Peyer's patch (tissue), 4 donors: ENCODE results near the gene NFKBIE. TPM values are rescaled to one million over a fixed set of nuclear protein-coding genes. Genes with fewer than 3 reads are reported as not detected.

Experiments used
- DNase-seq, 3 donors: peaks; one replicate each; pipeline ENCODE4 v3.0.0-alpha.2; 2017 to 2019
- H3K27ac ChIP-seq, 4 donors: fragments of 200-600 bp; sonication (generic); one replicate each; pipeline ENCODE4 v1.5.1; 2016 to 2019
- H3K27me3 ChIP-seq, 2 donors: fragments of 200-600 bp; sonication (generic); one replicate each; pipeline ENCODE4 v1.5.1; 2019
- H3K36me3 ChIP-seq, 3 donors: fragments of 200-600 bp; sonication (generic); one replicate each; pipeline ENCODE4 v1.5.1; 2016 to 2019
- H3K4me1 ChIP-seq, 4 donors: fragments of 200-600 bp; sonication (generic); one replicate each; pipeline ENCODE4 v1.5.1; 2016 to 2019
- H3K4me3 ChIP-seq, 4 donors: fragments of 200-600 bp; sonication (generic); 1 replicate in 3 of 4; 2 replicates in 1 of 4; pipeline ENCODE4 v1.5.1; 2016 to 2019; ENCODE audit warnings: mild to moderate bottlenecking in 1 of 4
- H3K9me3 ChIP-seq, 4 donors: fragments of 200-600 bp; sonication (generic); one replicate each; pipeline ENCODE4 v1.5.1; 2016 to 2019; ENCODE audit warnings: mild to moderate bottlenecking in 1 of 4
- CTCF ChIP-seq, 6 experiments: fragments of 450-650 bp in 4 of 6; fragments of 200-600 bp in 2 of 6; sonication (generic) in 1 of 6; IDR thresholded peaks; one replicate each; pipeline ENCODE4 v1.5.1; 2017 to 2019; ENCODE audit warnings: antibody characterized with exemption in 6 of 6, mild to moderate bottlenecking in 3 of 6, moderate library complexity in 1 of 6
- POLR2A ChIP-seq, 2 donors: fragments of 450-650 bp; IDR thresholded peaks; one replicate each; pipeline ENCODE4 v1.5.1; 2017; ENCODE audit warnings: antibody characterized with exemption in 2 of 2, mild to moderate bottlenecking in 2 of 2, moderate library complexity in 2 of 2
- total RNA-seq, 4 donors: library from RNA; depleted of rRNA; stranded (reverse); fragments of >200 nt; gene quantifications; one replicate each; pipeline ENCODE4 v1.1.0, GENCODE V29; 2016

The NFKBIE gene
- total RNA-seq, 4 donors from 2014 or later, result 16.9 to 36.3 (median 24.9) TPM

GRCh38 chr6:44275749-44276648 is 10.6 kb upstream of the NFKBIE start:
- H3K4me1 ChIP-seq, result peaks cover 0 to 12% (median 3%) of the 10 kb centered on the region in 4 donors
- H3K36me3 ChIP-seq, result no peaks in the 10 kb centered on the region
- peaks cover 0 to 20% of the 10 kb centered on the region in 2 donors for H3K27me3 ChIP-seq
- TF ChIP-seq POLR2A (IDR thresholded peaks at IDR 0.05) (no peak), CTCF (IDR thresholded peaks at IDR 0.05) (no peak)
- no peak for DNase-seq
- no peaks in the 10 kb centered on the region for H3K9me3 ChIP-seq
- H3K4me3 ChIP-seq, result peak overlapping the region; percentile 5 to 41 (median 34)
- H3K27ac ChIP-seq, result no peak overlapping the region

DNA sequence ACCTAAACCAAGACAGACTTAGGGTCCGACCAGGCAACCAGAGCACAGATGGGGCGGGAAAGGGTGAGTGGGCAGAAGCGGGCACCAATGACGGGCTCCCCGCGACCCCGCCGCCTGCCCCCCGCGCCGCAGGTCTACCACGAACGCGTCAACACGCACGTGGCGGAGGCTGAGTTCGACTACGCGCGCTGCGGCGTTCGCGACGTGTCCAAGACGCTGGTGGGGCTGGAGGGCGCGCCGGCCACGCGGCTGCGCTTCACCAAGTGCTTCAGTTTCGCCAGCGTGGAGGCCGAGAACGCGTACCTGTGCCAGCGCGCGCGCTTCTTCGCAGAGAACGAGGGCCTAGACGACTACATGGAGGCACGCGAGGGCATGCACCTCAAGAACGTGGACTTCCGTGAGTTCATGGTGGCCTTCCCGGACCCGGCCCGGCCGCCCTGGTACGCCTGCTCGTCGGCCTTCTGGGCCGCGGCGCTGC is 10.0 kb upstream of the NFKBIE start:
- DNase-seq, result peak in 1 of 3 donors; percentile 32
- H3K4me3 ChIP-seq, result no peak overlapping the region
- peaks cover 0 to 14% (median 3%) of the 10 kb centered on the region in 4 donors for H3K4me1 ChIP-seq
- H3K27me3 ChIP-seq, result peaks cover 0 to 24% of the 10 kb centered on the region in 2 donors
- no peaks in the 10 kb centered on the region for H3K9me3 ChIP-seq
- no peaks in the 10 kb centered on the region for H3K36me3 ChIP-seq
- TF ChIP-seq POLR2A (IDR thresholded peaks at IDR 0.05) (no peak), CTCF (IDR thresholded peaks at IDR 0.05) (no peak)
- no peak overlapping the region for H3K27ac ChIP-seq

GRCh38 chr6:44273617-44274016 is 8.3 kb upstream of the NFKBIE start:
- Histone ChIP-seq H3K4me3 (no peak overlapping the region), H3K27me3 (peaks cover 0 to 32% of the 10 kb centered on the region in 2 donors), H3K36me3 (no peaks in the 10 kb centered on the region), H3K4me1 (peaks cover 0 to 21% (median 3%) of the 10 kb centered on the region in 4 donors), H3K9me3 (no peaks in the 10 kb centered on the region), H3K27ac (no peak overlapping the region)
- TF ChIP-seq POLR2A (IDR thresholded peaks at IDR 0.05) (no peak), CTCF (IDR thresholded peaks at IDR 0.05) (no peak)
- no peak for DNase-seq

DNA sequence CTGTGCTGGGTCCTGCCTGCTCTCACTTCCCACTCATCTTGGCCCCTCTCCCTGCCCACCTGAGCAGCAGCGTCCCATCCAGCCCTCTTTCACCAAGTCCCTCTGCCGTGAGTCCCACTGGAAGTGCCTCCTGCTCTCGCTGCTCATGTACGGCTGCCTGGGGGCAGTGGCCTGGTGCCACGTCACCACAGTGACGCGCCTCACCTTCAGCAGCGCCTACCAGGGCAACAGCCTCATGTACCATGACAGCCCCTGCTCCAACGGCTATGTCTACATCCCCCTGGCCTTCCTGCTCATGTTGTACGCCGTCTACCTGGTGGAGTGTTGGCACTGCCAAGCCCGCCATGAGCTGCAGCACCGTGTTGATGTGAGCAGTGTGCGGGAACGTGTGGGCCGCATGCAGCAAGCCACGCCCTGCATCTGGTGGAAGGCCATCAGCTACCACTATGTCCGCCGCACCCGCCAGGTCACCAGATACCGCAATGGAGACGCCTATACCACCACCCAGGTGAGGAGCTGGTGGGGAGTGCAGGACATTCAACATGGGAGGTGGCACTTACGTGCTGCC is 7.7 kb upstream of the NFKBIE start:
- TF ChIP-seq POLR2A (IDR thresholded peaks at IDR 0.05), result no peak
- TF ChIP-seq CTCF (IDR thresholded peaks at IDR 0.05), result no peak
- peaks cover 0 to 21% (median 3%) of the 10 kb centered on the region in 4 donors for H3K4me1 ChIP-seq
- H3K36me3 ChIP-seq, result no peaks in the 10 kb centered on the region
- H3K27me3 ChIP-seq, result peaks cover 0 to 32% of the 10 kb centered on the region in 2 donors
- H3K27ac ChIP-seq, result no peak overlapping the region
- H3K9me3 ChIP-seq, result no peaks in the 10 kb centered on the region
- no peak for DNase-seq
- no peak overlapping the region for H3K4me3 ChIP-seq

GRCh38 chr6:44272529-44272928 is 7.2 kb upstream of the NFKBIE start:
- H3K9me3 ChIP-seq, result no peaks in the 10 kb centered on the region

More at GRCh38 chr6:44272529-44272928, 7.2 kb upstream of the NFKBIE start:
- Histone ChIP-seq H3K36me3 (no peaks in the 10 kb centered on the region), H3K27me3 (peaks cover 0 to 32% of the 10 kb centered on the region in 2 donors), H3K4me3 (no peak overlapping the region), H3K4me1 (peaks cover 0 to 21% (median 3%) of the 10 kb centered on the region in 4 donors), H3K27ac (no peak overlapping the region)
- no peak for DNase-seq
- TF ChIP-seq CTCF (IDR thresholded peaks at IDR 0.05) (no peak), POLR2A (IDR thresholded peaks at IDR 0.05) (no peak)
